ENCODE data around the gene COX7C.
"Not testable (repeated sequence)": the region's sequence is repeated elsewhere in the genome, so short reads cannot be mapped to it uniquely, and the experiment has no call there.

Gene COX7C, protein sequence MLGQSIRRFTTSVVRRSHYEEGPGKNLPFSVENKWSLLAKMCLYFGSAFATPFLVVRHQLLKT

GRCh38 chr5:86617756-86618576, at the start of gene COX7C:
Gene COX7C, plus strand, starts transcription at chr5:86617941. Its CDS starts 115 bp downstream, at chr5:86618056.
- TF ChIP-seq, protein P1, sequence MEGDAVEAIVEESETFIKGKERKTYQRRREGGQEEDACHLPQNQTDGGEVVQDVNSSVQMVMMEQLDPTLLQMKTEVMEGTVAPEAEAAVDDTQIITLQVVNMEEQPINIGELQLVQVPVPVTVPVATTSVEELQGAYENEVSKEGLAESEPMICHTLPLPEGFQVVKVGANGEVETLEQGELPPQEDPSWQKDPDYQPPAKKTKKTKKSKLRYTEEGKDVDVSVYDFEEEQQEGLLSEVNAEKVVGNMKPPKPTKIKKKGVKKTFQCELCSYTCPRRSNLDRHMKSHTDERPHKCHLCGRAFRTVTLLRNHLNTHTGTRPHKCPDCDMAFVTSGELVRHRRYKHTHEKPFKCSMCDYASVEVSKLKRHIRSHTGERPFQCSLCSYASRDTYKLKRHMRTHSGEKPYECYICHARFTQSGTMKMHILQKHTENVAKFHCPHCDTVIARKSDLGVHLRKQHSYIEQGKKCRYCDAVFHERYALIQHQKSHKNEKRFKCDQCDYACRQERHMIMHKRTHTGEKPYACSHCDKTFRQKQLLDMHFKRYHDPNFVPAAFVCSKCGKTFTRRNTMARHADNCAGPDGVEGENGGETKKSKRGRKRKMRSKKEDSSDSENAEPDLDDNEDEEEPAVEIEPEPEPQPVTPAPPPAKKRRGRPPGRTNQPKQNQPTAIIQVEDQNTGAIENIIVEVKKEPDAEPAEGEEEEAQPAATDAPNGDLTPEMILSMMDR (conservative IDR thresholded peaks at IDR 0.05; ENCODE audit: low read depth, low read length): no peak
- peak; percentile 93 for DNase-seq (ENCODE audit: low read depth)
- H3K4me3 ChIP-seq (ENCODE audit: low read length): peak within 1 kb of the TSS; percentile 86

DNA sequence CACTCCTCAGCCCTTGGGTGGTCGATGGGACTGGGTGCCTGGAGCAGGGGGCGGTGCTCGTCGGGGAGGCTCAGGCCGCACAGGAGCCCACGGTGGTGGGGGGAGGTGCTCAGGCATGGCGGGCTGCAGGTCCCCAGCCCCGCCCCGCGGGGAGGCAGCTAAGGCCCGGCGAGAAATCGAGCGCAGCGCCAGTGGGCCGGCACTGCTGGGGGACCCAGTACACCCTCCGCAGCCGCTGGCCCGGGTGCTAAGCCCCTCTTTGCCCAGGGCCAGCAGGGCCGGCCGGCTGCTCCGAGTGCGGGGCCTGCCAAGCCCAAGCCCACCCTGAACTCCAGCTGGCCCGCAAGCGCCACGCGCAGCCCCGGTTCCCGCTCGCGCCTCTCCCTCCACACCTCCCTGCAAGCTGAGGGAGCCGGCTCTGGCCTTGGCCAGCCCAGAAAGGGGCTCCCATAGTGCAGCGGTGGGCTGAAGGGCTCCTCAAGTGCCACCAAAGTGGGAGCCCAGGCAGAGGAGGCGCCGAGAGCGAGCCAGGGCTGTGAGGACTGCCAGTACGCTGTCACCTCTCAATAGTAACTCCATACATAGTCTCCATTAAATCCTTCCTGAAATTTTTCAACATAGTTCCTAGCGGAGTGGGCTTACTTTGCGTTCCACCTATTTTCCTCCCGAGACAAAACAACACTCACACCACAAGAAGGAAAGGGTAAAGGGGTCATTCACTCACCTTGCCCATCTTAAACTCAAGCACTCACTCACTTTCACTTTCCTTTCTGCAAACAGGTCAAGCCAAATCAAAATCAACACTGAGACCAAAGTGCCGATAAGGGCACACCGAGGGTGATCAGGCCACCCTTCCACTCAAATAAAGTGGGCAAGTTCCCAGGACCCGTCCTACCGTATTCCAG, 48.0 kb upstream of the COX7C start:
- not testable (repeated sequence) for H3K4me3 ChIP-seq (ENCODE audit: low read length); DNase-seq (ENCODE audit: low read depth)

- H3K4me3 ChIP-seq (ENCODE audit: low read length): no peak overlapping the region
- TF ChIP-seq, protein P1 (conservative IDR thresholded peaks at IDR 0.05; ENCODE audit: low read depth, low read length): no peak
- DNase-seq (ENCODE audit: low read depth): no peak
These were observed 47.2 kb upstream of the COX7C start for GRCh38 chr5:86570427-86571083.

- not testable (repeated sequence) for H3K4me3 ChIP-seq (ENCODE audit: low read length); DNase-seq (ENCODE audit: low read depth)
These were observed 46.6 kb upstream of the COX7C start for GRCh38 chr5:86571109-86571508.

- TF ChIP-seq, protein P1 (conservative IDR thresholded peaks at IDR 0.05; ENCODE audit: low read depth, low read length): no peak
- DNase-seq (ENCODE audit: low read depth): no peak
- no peak overlapping the region for H3K4me3 ChIP-seq (ENCODE audit: low read length)
These were observed 44.8 kb upstream of the COX7C start for GRCh38 chr5:86572825-86573517.

- TF ChIP-seq, protein P1 (conservative IDR thresholded peaks at IDR 0.05; ENCODE audit: low read depth, low read length): no peak
- H3K4me3 ChIP-seq (ENCODE audit: low read length): no peak overlapping the region
- no peak for DNase-seq (ENCODE audit: low read depth)
These were observed 38.2 kb upstream of the COX7C start for GRCh38 chr5:86579502-86579901.

DNA sequence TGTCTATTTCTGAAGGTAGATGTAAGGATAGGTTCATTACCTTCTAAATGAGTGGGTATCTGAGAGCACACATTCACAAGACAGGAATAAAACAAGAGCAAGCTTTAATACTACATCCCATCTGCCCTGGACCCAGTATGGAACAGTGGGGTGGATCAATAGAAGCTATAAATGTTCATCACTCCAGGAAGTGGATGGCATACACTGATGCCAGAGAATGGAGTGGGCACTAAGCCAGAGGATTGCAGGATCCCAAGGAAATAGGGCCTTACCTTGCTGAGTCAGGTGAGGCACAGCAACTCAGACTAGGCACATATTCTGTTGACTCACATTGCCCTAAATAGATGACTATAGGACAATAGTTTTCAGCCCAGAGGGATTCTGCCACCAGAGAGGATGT, 21.3 kb upstream of the COX7C start:
- no peak overlapping the region for H3K4me3 ChIP-seq (ENCODE audit: low read length)
- no peak for DNase-seq (ENCODE audit: low read depth)
- TF ChIP-seq, protein P1 (conservative IDR thresholded peaks at IDR 0.05; ENCODE audit: low read depth, low read length): no peak

Data from retinal pigment epithelial cell (primary cell).